ENCODE results near the gene MBP.
"Not testable (repeated sequence)": the region's sequence is repeated elsewhere in the genome, so short reads cannot be mapped to it uniquely, and the experiment has no call there.

Gene MBP

GRCh38 chr18:77030201-77030600 is 102.4 kb downstream of the MBP start:
- H3K4me1 ChIP-seq (ENCODE audit: control insufficient read depth, insufficient read depth, low read length): no peaks in the 10 kb centered on the region
- no peak overlapping the region for H3K9ac ChIP-seq (ENCODE audit: low read length)
- H3K4me3 ChIP-seq (ENCODE audit: low read length): no peak overlapping the region
- H3K36me3 ChIP-seq (ENCODE audit: control insufficient read depth, insufficient read depth, low read length): peaks cover 6% of the 10 kb centered on the region
- no peaks in the 10 kb centered on the region for H3K27me3 ChIP-seq (ENCODE audit: control insufficient read depth, insufficient read depth, low read length)
- H3K27ac ChIP-seq (ENCODE audit: low read depth, low read length): no peak overlapping the region

- peaks cover 3% of the 10 kb centered on the region for H3K36me3 ChIP-seq (ENCODE audit: control insufficient read depth, insufficient read depth, low read length)
- no peak overlapping the region for H3K27ac ChIP-seq (ENCODE audit: low read depth, low read length)
Measured at GRCh38 chr18:77025831-77026363, 106.7 kb downstream of the MBP start.

GRCh38 chr18:77025123-77025522 is 107.5 kb downstream of the MBP start:
- H3K9ac ChIP-seq (ENCODE audit: low read length): no peak overlapping the region
- H3K27me3 ChIP-seq (ENCODE audit: control insufficient read depth, insufficient read depth, low read length): no peaks in the 10 kb centered on the region
- H3K4me1 ChIP-seq (ENCODE audit: control insufficient read depth, insufficient read depth, low read length): no peaks in the 10 kb centered on the region
- peaks cover 3% of the 10 kb centered on the region for H3K36me3 ChIP-seq (ENCODE audit: control insufficient read depth, insufficient read depth, low read length)
- no peak overlapping the region for H3K4me3 ChIP-seq (ENCODE audit: low read length)
- H3K27ac ChIP-seq (ENCODE audit: low read depth, low read length): no peak overlapping the region

More at GRCh38 chr18:77025831-77026363, 106.7 kb downstream of the MBP start:
- no peaks in the 10 kb centered on the region for H3K27me3 ChIP-seq (ENCODE audit: control insufficient read depth, insufficient read depth, low read length)
- no peak overlapping the region for H3K9ac ChIP-seq (ENCODE audit: low read length)
- no peaks in the 10 kb centered on the region for H3K4me1 ChIP-seq (ENCODE audit: control insufficient read depth, insufficient read depth, low read length)
- H3K4me3 ChIP-seq (ENCODE audit: low read length): no peak overlapping the region

GRCh38 chr18:77024476-77024875 is 108.1 kb downstream of the MBP start:
- no peak overlapping the region for H3K27ac ChIP-seq (ENCODE audit: low read depth, low read length)

GRCh38 chr18:77023102-77023782 is 109.3 kb downstream of the MBP start:
- Histone ChIP-seq H3K27me3 (ENCODE audit: control insufficient read depth, insufficient read depth, low read length) (no peaks in the 10 kb centered on the region), H3K9ac (ENCODE audit: low read length) (no peak overlapping the region), H3K4me3 (ENCODE audit: low read length) (no peak overlapping the region), H3K36me3 (ENCODE audit: control insufficient read depth, insufficient read depth, low read length) (peaks cover 3% of the 10 kb centered on the region), H3K27ac (ENCODE audit: low read depth, low read length) (no peak overlapping the region), H3K4me1 (ENCODE audit: control insufficient read depth, insufficient read depth, low read length) (no peaks in the 10 kb centered on the region)

More at GRCh38 chr18:77024476-77024875, 108.1 kb downstream of the MBP start:
- Histone ChIP-seq H3K4me3 (ENCODE audit: low read length) (no peak overlapping the region), H3K27me3 (ENCODE audit: control insufficient read depth, insufficient read depth, low read length) (no peaks in the 10 kb centered on the region), H3K4me1 (ENCODE audit: control insufficient read depth, insufficient read depth, low read length) (no peaks in the 10 kb centered on the region), H3K9ac (ENCODE audit: low read length) (no peak overlapping the region), H3K36me3 (ENCODE audit: control insufficient read depth, insufficient read depth, low read length) (peaks cover 3% of the 10 kb centered on the region)

- no peak overlapping the region for H3K9ac ChIP-seq (ENCODE audit: low read length)
- no peak overlapping the region for H3K4me3 ChIP-seq (ENCODE audit: low read length)
- no peaks in the 10 kb centered on the region for H3K27me3 ChIP-seq (ENCODE audit: control insufficient read depth, insufficient read depth, low read length)
- no peak overlapping the region for H3K27ac ChIP-seq (ENCODE audit: low read depth, low read length)
- H3K36me3 ChIP-seq (ENCODE audit: control insufficient read depth, insufficient read depth, low read length): peaks cover 3% of the 10 kb centered on the region
- H3K4me1 ChIP-seq (ENCODE audit: control insufficient read depth, insufficient read depth, low read length): no peaks in the 10 kb centered on the region
Measured at GRCh38 chr18:77022556-77022955, 110.0 kb downstream of the MBP start.

- H3K4me3 ChIP-seq (ENCODE audit: low read length): no peak overlapping the region
- H3K27me3 ChIP-seq (ENCODE audit: control insufficient read depth, insufficient read depth, low read length): no peaks in the 10 kb centered on the region
- no peak overlapping the region for H3K9ac ChIP-seq (ENCODE audit: low read length)
- H3K4me1 ChIP-seq (ENCODE audit: control insufficient read depth, insufficient read depth, low read length): no peaks in the 10 kb centered on the region
- H3K36me3 ChIP-seq (ENCODE audit: control insufficient read depth, insufficient read depth, low read length): peaks cover 3% of the 10 kb centered on the region
- no peak overlapping the region for H3K27ac ChIP-seq (ENCODE audit: low read depth, low read length)
Measured at GRCh38 chr18:77022116-77022515, 110.5 kb downstream of the MBP start.

- H3K27ac ChIP-seq (ENCODE audit: low read depth, low read length); H3K4me3 ChIP-seq (ENCODE audit: low read length); H3K4me1 ChIP-seq (ENCODE audit: control insufficient read depth, insufficient read depth, low read length); H3K27me3 ChIP-seq (ENCODE audit: control insufficient read depth, insufficient read depth, low read length); H3K9ac ChIP-seq (ENCODE audit: low read length); H3K36me3 ChIP-seq (ENCODE audit: control insufficient read depth, insufficient read depth, low read length): not testable (repeated sequence)
Measured at GRCh38 chr18:77021478-77021877, 111.1 kb downstream of the MBP start.

GRCh38 chr18:77021075-77021474 is 111.5 kb downstream of the MBP start:
- Histone ChIP-seq H3K36me3 (ENCODE audit: control insufficient read depth, insufficient read depth, low read length) (peaks cover 3% of the 10 kb centered on the region), H3K9ac (ENCODE audit: low read length) (no peak overlapping the region)

GRCh38 chr18:77020561-77020960 is 112.0 kb downstream of the MBP start:
- H3K36me3 ChIP-seq (ENCODE audit: control insufficient read depth, insufficient read depth, low read length): no peaks in the 10 kb centered on the region
- no peaks in the 10 kb centered on the region for H3K4me1 ChIP-seq (ENCODE audit: control insufficient read depth, insufficient read depth, low read length)
- no peak overlapping the region for H3K27ac ChIP-seq (ENCODE audit: low read depth, low read length)
- no peaks in the 10 kb centered on the region for H3K27me3 ChIP-seq (ENCODE audit: control insufficient read depth, insufficient read depth, low read length)
- no peak overlapping the region for H3K9ac ChIP-seq (ENCODE audit: low read length)
- no peak overlapping the region for H3K4me3 ChIP-seq (ENCODE audit: low read length)

More at GRCh38 chr18:77021075-77021474, 111.5 kb downstream of the MBP start:
- H3K4me1 ChIP-seq (ENCODE audit: control insufficient read depth, insufficient read depth, low read length): no peaks in the 10 kb centered on the region
- H3K4me3 ChIP-seq (ENCODE audit: low read length): no peak overlapping the region
- H3K27me3 ChIP-seq (ENCODE audit: control insufficient read depth, insufficient read depth, low read length): no peaks in the 10 kb centered on the region
- no peak overlapping the region for H3K27ac ChIP-seq (ENCODE audit: low read depth, low read length)

GRCh38 chr18:77019641-77020040 is 112.9 kb downstream of the MBP start:
- Histone ChIP-seq H3K4me1 (ENCODE audit: control insufficient read depth, insufficient read depth, low read length) (no peaks in the 10 kb centered on the region), H3K27ac (ENCODE audit: low read depth, low read length) (no peak overlapping the region), H3K27me3 (ENCODE audit: control insufficient read depth, insufficient read depth, low read length) (no peaks in the 10 kb centered on the region), H3K36me3 (ENCODE audit: control insufficient read depth, insufficient read depth, low read length) (no peaks in the 10 kb centered on the region), H3K4me3 (ENCODE audit: low read length) (no peak overlapping the region), H3K9ac (ENCODE audit: low read length) (no peak overlapping the region)

GRCh38 chr18:77018650-77019049 is 113.9 kb downstream of the MBP start:
- H3K4me3 ChIP-seq (ENCODE audit: low read length); H3K27ac ChIP-seq (ENCODE audit: low read depth, low read length): not testable (repeated sequence)

GRCh38 chr18:77017355-77017754 is 115.2 kb downstream of the MBP start:
- Histone ChIP-seq H3K4me1 (ENCODE audit: control insufficient read depth, insufficient read depth, low read length) (no peaks in the 10 kb centered on the region), H3K36me3 (ENCODE audit: control insufficient read depth, insufficient read depth, low read length) (no peaks in the 10 kb centered on the region), H3K9ac (ENCODE audit: low read length) (no peak overlapping the region), H3K27me3 (ENCODE audit: control insufficient read depth, insufficient read depth, low read length) (no peaks in the 10 kb centered on the region), H3K4me3 (ENCODE audit: low read length) (no peak overlapping the region), H3K27ac (ENCODE audit: low read depth, low read length) (no peak overlapping the region)

More at GRCh38 chr18:77018650-77019049, 113.9 kb downstream of the MBP start:
- not testable (repeated sequence) for H3K4me1 ChIP-seq (ENCODE audit: control insufficient read depth, insufficient read depth, low read length); H3K9ac ChIP-seq (ENCODE audit: low read length); H3K27me3 ChIP-seq (ENCODE audit: control insufficient read depth, insufficient read depth, low read length); H3K36me3 ChIP-seq (ENCODE audit: control insufficient read depth, insufficient read depth, low read length)

Measured in rectal smooth muscle tissue (tissue), 1 donor.